SK-N-MC (cell line): ENCODE results near the gene POU6F2.

Experiments
- DNase-seq: peaks from one replicate; pipeline ENCODE4 v3.0.0-alpha.2; 2011; ENCODE audit warnings: low read depth, low spot score
- H3K27ac ChIP-seq: fragments of 200-600 bp; sonication (generic); 2 replicates; pipeline ENCODE4 v1.5.1; 2016; ENCODE audit warnings: mixed run types
- H3K36me3 ChIP-seq: fragments of 200-600 bp; sonication (generic); 2 replicates; pipeline ENCODE4 v1.6.1; 2017; ENCODE audit warnings: antibody characterized with exemption, low read length, mixed read lengths; ENCODE audit not compliant: insufficient read depth
- H3K4me3 ChIP-seq: fragments of 200-600 bp; sonication (generic); 2 replicates; pipeline ENCODE4 v1.5.1; 2016
- H3K9ac ChIP-seq: fragments of 200-600 bp; sonication (generic); 2 replicates; pipeline ENCODE4 v1.8.0; 2017; ENCODE audit warnings: mixed run types, mixed read lengths; ENCODE audit not compliant: insufficient read length
- H3K9me3 ChIP-seq: fragments of 200-600 bp; sonication (generic); 2 replicates; pipeline ENCODE4 v1.6.1; 2017; ENCODE audit warnings: low read depth, mild to moderate bottlenecking, antibody characterized with exemption, low read length, moderate library complexity, mixed read lengths
- EZH2 ChIP-seq: fragments of 200-600 bp; sonication (generic); IDR thresholded peaks from one replicate; pipeline ENCODE4 v1.6.1; 2017; ENCODE audit warnings: antibody characterized with exemption
- FOXP2 ChIP-seq: optimal IDR thresholded peaks from 2 replicates; pipeline ENCODE3; 2011; ENCODE audit warnings: mild to moderate bottlenecking, moderate library complexity; ENCODE audit not compliant: insufficient read depth; ENCODE audit errors: extremely low read length, control extremely low read depth
- POLR2AphosphoS5 ChIP-seq: IDR thresholded peaks from 2 replicates; pipeline ENCODE4 v1.6.1; 2012; ENCODE audit warnings: mild to moderate bottlenecking, low read depth, low read length, borderline replicate concordance

The POU6F2 gene

GRCh38 chr7:39161903-39162302 is 184.2 kb downstream of the POU6F2 start:
- H3K27ac ChIP-seq: no peak overlapping the region
- H3K9ac ChIP-seq: no peak overlapping the region
- H3K9me3 ChIP-seq: no peaks in the 10 kb centered on the region
- H3K36me3 ChIP-seq: no peaks in the 10 kb centered on the region
- TF ChIP-seq POLR2AphosphoS5 (no peak), FOXP2 (no peak), EZH2 (no peak)
- no peak for DNase-seq
- no peak overlapping the region for H3K4me3 ChIP-seq

DNA sequence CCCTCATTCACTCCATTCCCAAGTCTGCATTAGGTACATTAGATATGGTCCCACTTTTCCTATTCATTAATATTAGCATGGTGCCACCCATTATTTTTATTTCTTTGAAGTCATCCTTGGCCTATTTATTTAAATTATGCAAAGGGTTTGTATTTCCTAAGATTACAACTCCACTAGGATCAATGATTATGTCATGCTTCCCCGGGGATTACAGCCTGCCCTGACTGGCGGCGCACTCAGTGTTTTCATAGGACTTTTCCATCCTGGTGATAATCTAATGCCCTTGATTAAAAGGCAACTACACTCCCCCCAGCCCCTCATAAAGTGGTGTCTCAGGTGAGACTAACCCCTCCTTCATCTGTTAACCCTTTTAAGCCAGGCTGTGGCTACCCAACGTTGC is 187.2 kb downstream of the POU6F2 start:
- Histone ChIP-seq H3K36me3 (no peaks in the 10 kb centered on the region), H3K27ac (no peak overlapping the region), H3K9ac (no peak overlapping the region), H3K9me3 (no peaks in the 10 kb centered on the region), H3K4me3 (no peak overlapping the region)
- no peak for TF ChIP-seq EZH2
- no peak for TF ChIP-seq POLR2AphosphoS5
- TF ChIP-seq FOXP2: no peak
- DNase-seq: no peak

DNA sequence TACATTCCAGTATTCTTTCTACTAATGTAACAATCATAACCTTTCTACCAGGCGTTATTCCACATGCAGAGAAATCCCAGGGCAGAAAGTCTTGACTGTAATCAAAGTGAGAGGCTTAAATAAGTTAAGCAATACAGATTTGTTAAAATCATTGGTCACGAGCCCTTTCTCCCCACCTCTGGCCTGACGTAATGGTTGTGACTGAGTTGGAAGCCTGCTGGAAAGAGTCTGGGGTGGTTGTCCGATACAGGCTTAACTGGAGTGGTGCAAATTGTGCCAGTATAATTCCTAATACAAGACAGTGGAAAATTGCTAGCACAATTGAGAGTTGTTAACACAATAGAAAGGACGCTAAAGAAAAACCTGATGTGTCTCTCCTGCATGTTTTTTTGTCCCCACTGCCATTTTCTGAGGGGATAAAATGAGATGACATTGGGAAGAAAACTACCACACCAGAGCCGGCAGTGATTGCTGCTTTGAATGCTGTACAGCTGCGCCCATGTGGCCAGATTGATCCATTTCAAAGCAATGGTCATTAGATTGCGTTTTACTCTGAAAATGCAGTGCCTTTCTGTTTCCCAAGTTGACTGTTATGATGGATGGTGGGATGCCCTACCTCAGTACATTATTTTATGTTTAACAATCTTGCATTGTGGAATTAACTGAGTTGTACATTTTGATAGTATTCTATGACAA is 190.8 kb downstream of the POU6F2 start:
- no peaks in the 10 kb centered on the region for H3K36me3 ChIP-seq
- no peak overlapping the region for H3K27ac ChIP-seq
- no peak overlapping the region for H3K4me3 ChIP-seq
- DNase-seq: no peak
- H3K9ac ChIP-seq: no peak overlapping the region
- TF ChIP-seq POLR2AphosphoS5: no peak
- TF ChIP-seq FOXP2: no peak
- H3K9me3 ChIP-seq: no peaks in the 10 kb centered on the region

GRCh38 chr7:39172137-39172536 is 194.4 kb downstream of the POU6F2 start:
- no peak for DNase-seq
- Histone ChIP-seq H3K9me3 (no peaks in the 10 kb centered on the region), H3K36me3 (no peaks in the 10 kb centered on the region), H3K9ac (no peak overlapping the region), H3K4me3 (no peak overlapping the region), H3K27ac (no peak overlapping the region)
- TF ChIP-seq EZH2 (no peak), FOXP2 (no peak), POLR2AphosphoS5 (no peak)

GRCh38 chr7:39181398-39181797 is 203.7 kb downstream of the POU6F2 start:
- no peak overlapping the region for H3K9ac ChIP-seq
- H3K4me3 ChIP-seq: no peak overlapping the region
- no peak for TF ChIP-seq POLR2AphosphoS5
- TF ChIP-seq EZH2: no peak
- no peak for TF ChIP-seq FOXP2
- no peaks in the 10 kb centered on the region for H3K9me3 ChIP-seq
- no peak overlapping the region for H3K27ac ChIP-seq
- no peaks in the 10 kb centered on the region for H3K36me3 ChIP-seq
- DNase-seq: no peak

DNA sequence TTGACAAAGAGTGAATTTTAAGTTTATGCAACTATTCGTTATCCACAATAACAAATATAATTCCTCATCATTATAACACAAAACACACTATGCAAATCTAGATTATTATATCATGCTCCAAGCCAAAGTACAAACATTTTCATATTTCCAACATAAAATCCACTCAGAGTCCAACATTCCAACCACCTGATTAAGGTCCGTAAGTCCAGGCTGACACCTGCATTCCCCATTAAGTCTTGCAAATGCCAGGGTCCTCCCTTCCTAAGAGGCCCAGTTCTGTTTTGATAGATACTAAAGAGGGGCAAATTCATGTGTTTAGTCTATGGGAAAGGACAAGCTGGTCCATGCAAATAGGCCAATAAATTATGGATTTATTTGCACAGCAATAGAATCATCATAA is 206.1 kb downstream of the POU6F2 start:
- Histone ChIP-seq H3K36me3 (no peaks in the 10 kb centered on the region), H3K9ac (no peak overlapping the region), H3K4me3 (no peak overlapping the region), H3K27ac (no peak overlapping the region), H3K9me3 (no peaks in the 10 kb centered on the region)
- TF ChIP-seq EZH2: no peak
- TF ChIP-seq POLR2AphosphoS5: no peak
- no peak for TF ChIP-seq FOXP2
- no peak for DNase-seq

- TF ChIP-seq FOXP2 (no peak), EZH2 (no peak), POLR2AphosphoS5 (no peak)
- no peak for DNase-seq
- no peak overlapping the region for H3K27ac ChIP-seq
- no peak overlapping the region for H3K9ac ChIP-seq
- H3K4me3 ChIP-seq: no peak overlapping the region
- no peaks in the 10 kb centered on the region for H3K36me3 ChIP-seq
- no peaks in the 10 kb centered on the region for H3K9me3 ChIP-seq
Measured at GRCh38 chr7:39184391-39184790, 206.7 kb downstream of the POU6F2 start.

GRCh38 chr7:39186131-39186530 is 208.4 kb downstream of the POU6F2 start:
- no peaks in the 10 kb centered on the region for H3K36me3 ChIP-seq
- DNase-seq: no peak
- TF ChIP-seq POLR2AphosphoS5 (no peak), FOXP2 (no peak), EZH2 (no peak)
- H3K27ac ChIP-seq: no peak overlapping the region
- H3K9ac ChIP-seq: no peak overlapping the region
- no peaks in the 10 kb centered on the region for H3K9me3 ChIP-seq
- no peak overlapping the region for H3K4me3 ChIP-seq

DNA sequence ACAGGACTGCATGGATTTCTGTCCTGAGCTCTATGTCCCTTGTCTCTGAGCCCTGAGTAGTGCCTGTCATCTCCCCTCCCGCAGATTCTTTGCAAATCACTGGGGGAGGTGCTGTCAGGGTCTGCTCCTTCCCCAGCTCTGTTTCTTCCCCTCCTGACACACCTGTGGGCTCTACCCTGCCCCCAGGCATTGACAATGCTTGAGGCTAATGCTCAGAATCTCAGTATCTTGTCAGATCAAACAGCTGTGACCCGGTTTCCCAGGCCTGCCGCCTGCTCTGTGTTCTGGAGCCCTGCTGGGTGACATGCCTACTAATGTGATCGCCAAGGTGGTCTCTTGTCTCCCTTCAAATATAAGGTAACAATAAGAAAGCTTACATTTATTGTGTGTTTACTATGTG is 209.0 kb downstream of the POU6F2 start:
- TF ChIP-seq EZH2 (no peak), POLR2AphosphoS5 (no peak), FOXP2 (no peak)
- no peak for DNase-seq
- H3K9me3 ChIP-seq: no peaks in the 10 kb centered on the region
- no peaks in the 10 kb centered on the region for H3K36me3 ChIP-seq
- H3K27ac ChIP-seq: no peak overlapping the region
- no peak overlapping the region for H3K9ac ChIP-seq
- H3K4me3 ChIP-seq: no peak overlapping the region
